HepG2 (cell line): ENCODE results near the gene TBX3. TPM values are rescaled to one million over a fixed set of nuclear protein-coding genes. Genes with fewer than 3 reads are reported as not detected.

Experiments used
- ATAC-seq: fragments of 200-7000 bp; cut with Tn5 transposase; 3 replicates; pipeline ENCODE4 v1.9.1; 2020; ENCODE audit warnings: mild to moderate bottlenecking, moderate library complexity
- BruUV-seq: library from RNA; stranded (reverse); fragments of 400-500 nt; replicated peaks from 2 replicates; lab custom pipeline; 2021; lab: Mats Ljungman, UMichigan
- CTCF ChIA-PET: fragments of 300-600 bp; formaldehyde crosslinking; extraction: SDS; loops from one replicate; lab custom pipeline; 2021; ENCODE audit warnings: low total read pairs, inconsistent platforms, low intra/inter-chr PET ratio; lab: Yijun Ruan, JAX
- POLR2A ChIA-PET: fragments of 350-600 bp; sonication (Branson Sonifier 250); formaldehyde crosslinking; loops from one replicate; lab custom pipeline; 2020; ENCODE audit warnings: antibody characterized with exemption, inconsistent platforms; lab: Yijun Ruan, JAX
- DNase-seq: peaks from one replicate; pipeline ENCODE4 v3.0.0-alpha.2; 2015; ENCODE audit warnings: low spot score
- FAIRE-seq: peaks from 3 replicates; lab custom pipeline; 2011; peaks lifted over from hg19 to GRCh38; lab: Jason Lieb, UNC
- H2AFZ ChIP-seq: one replicate; pipeline ENCODE4 v1.6.1; 2011; ENCODE audit warnings: low read length, inconsistent platforms
- H3K27ac ChIP-seq: fragments of 300-600 bp; 3 replicates; pipeline ENCODE4 v1.8.0; 2011; ENCODE audit warnings: mixed run types, mild to moderate bottlenecking, mixed read lengths, low read length, inconsistent platforms; ENCODE audit not compliant: insufficient read depth; ENCODE audit errors: extremely low read length
- H3K27me3 ChIP-seq, 2 experiments: fragments of 200-600 bp in 1 of 2; 2 replicates in 1 of 2; 3 replicates in 1 of 2; pipeline versions ENCODE4 v1.6.0 to v1.8.0; 2011; ENCODE audit warnings: low read length in 2 of 2, mild to moderate bottlenecking in 2 of 2, moderate library complexity in 2 of 2, inconsistent platforms in 1 of 2; ENCODE audit not compliant: insufficient read depth in 2 of 2, control insufficient read depth in 1 of 2
- H3K36me3 ChIP-seq, 2 experiments: fragments of 200-600 bp in 1 of 2; replicated peaks in 1 of 2; 2 replicates in 1 of 2; 3 replicates in 1 of 2; pipeline versions ENCODE4 v1.5.1 to v1.8.0; 2011; ENCODE audit warnings: low read length in 2 of 2, inconsistent platforms in 1 of 2; ENCODE audit not compliant: insufficient read depth in 2 of 2, control insufficient read depth in 1 of 2
- H3K4me1 ChIP-seq: 2 replicates; pipeline ENCODE4 v1.5.1; 2012; ENCODE audit warnings: low read length, inconsistent platforms; ENCODE audit not compliant: insufficient read depth
- H3K4me2 ChIP-seq: 2 replicates; pipeline ENCODE4 v1.6.0; 2011; ENCODE audit warnings: low read depth, low read length, inconsistent platforms
- H3K4me3 ChIP-seq, 3 experiments: fragments of 200-600 bp in 1 of 3; sonication (generic), shearing (Covaris generic) in 1 of 3; replicated peaks in 1 of 3; 2 replicates each; pipeline ENCODE4 v1.5.1; 2011 to 2016; ENCODE audit warnings: low read length in 3 of 3, inconsistent platforms in 2 of 3, low read depth in 2 of 3, mild to moderate bottlenecking in 2 of 3, control low read depth in 1 of 3, mixed read lengths in 1 of 3; ENCODE audit not compliant: insufficient read depth in 1 of 3
- H3K79me2 ChIP-seq: one replicate; pipeline ENCODE4 v1.6.1; 2011; ENCODE audit warnings: low read length, inconsistent platforms; ENCODE audit not compliant: insufficient read depth
- H3K9ac ChIP-seq: 2 replicates; pipeline ENCODE4 v1.6.0; 2011; ENCODE audit warnings: mild to moderate bottlenecking, low read depth, low read length, inconsistent platforms; ENCODE audit not compliant: insufficient read depth
- H3K9me3 ChIP-seq: 2 replicates; pipeline ENCODE4 v1.5.1; 2012; ENCODE audit warnings: mild to moderate bottlenecking, low read length
- H4K20me1 ChIP-seq: 2 replicates; pipeline ENCODE4 v1.6.0; 2011; ENCODE audit warnings: inconsistent platforms, mild to moderate bottlenecking, low read length, moderate library complexity; ENCODE audit not compliant: insufficient read depth
- MEF2D ChIP-seq: sonication (generic); formaldehyde crosslinking; IDR thresholded peaks from 2 replicates; pipeline ENCODE4 v1.5.1; 2020; ENCODE audit warnings: mild to moderate bottlenecking, missing genetic modification reagents
- NR1H2 ChIP-seq: sonication (generic); formaldehyde crosslinking; IDR thresholded peaks from 2 replicates; pipeline ENCODE4 v1.8.1; 2022; ENCODE audit warnings: low read depth, missing genetic modification reagents, borderline replicate concordance
- RXRB ChIP-seq: IDR thresholded peaks from 2 replicates; pipeline ENCODE4 v1.6.1; 2016; ENCODE audit warnings: borderline replicate concordance, missing genetic modification reagents, missing compliant biosample characterization
- SMYD3 ChIP-seq: sonication (generic); formaldehyde crosslinking; IDR thresholded peaks from 2 replicates; pipeline ENCODE4 v1.8.1; 2023; ENCODE audit warnings: mild to moderate bottlenecking, missing genetic modification reagents
- XBP1 ChIP-seq: sonication (generic); formaldehyde crosslinking; IDR thresholded peaks from 2 replicates; pipeline ENCODE4 v1.5.0; 2020; ENCODE audit warnings: missing genetic modification reagents
- ZBED4 ChIP-seq: sonication (generic); formaldehyde crosslinking; IDR thresholded peaks from 2 replicates; pipeline ENCODE4 v1.4.0; 2020; ENCODE audit warnings: missing genetic modification reagents, borderline replicate concordance
- ZBTB20 ChIP-seq: sonication (generic); formaldehyde crosslinking; IDR thresholded peaks from 2 replicates; pipeline ENCODE4 v1.8.1; 2023; ENCODE audit warnings: missing genetic modification reagents, low read depth, mild to moderate bottlenecking, borderline replicate concordance
- ZMAT3 ChIP-seq: sonication (generic); formaldehyde crosslinking; conservative IDR thresholded peaks from 2 replicates; pipeline ENCODE4 v1.7.0; 2021; ENCODE audit warnings: missing genetic modification reagents
- ZNF468 ChIP-seq: sonication (generic); formaldehyde crosslinking; IDR thresholded peaks from 2 replicates; pipeline ENCODE4 v1.8.0; 2022; ENCODE audit warnings: mild to moderate bottlenecking, moderate library complexity, missing genetic modification reagents
- ZNF484 ChIP-seq: sonication (generic); formaldehyde crosslinking; IDR thresholded peaks from 2 replicates; pipeline ENCODE4 v1.5.1; 2020; ENCODE audit warnings: mild to moderate bottlenecking, low read depth, missing genetic modification reagents, borderline replicate concordance
- ZNF562 ChIP-seq: sonication (generic); formaldehyde crosslinking; IDR thresholded peaks from 2 replicates; pipeline ENCODE4 v1.8.0; 2022; ENCODE audit warnings: missing genetic modification reagents, borderline replicate concordance
- ZNF619 ChIP-seq: sonication (generic); formaldehyde crosslinking; IDR thresholded peaks from 2 replicates; pipeline ENCODE4 v1.4.0; 2020; ENCODE audit warnings: mild to moderate bottlenecking, missing genetic modification reagents
- WGBS: methylation state at CpG from one replicate; pipeline ENCODE4 v1.1.6; 2017; ENCODE audit warnings: low lambda C conversion rate; 5-methylcytosine and 5-hydroxymethylcytosine counted together
- in situ Hi-C: cut with HindIII; loops from 2 replicates; pipeline ENCODE4 v1.10.0; 2017; ENCODE audit warnings: low pct_unique_long_range_greater_than_20kb; ENCODE audit not compliant: extremely low pct_ligation_motif_present
- intact Hi-C: fragments of 100-400 bp; cut with micrococcal nuclease; formaldehyde crosslinking; loops from one replicate; pipeline ENCODE4 v1.10.0; 2022; ENCODE audit not compliant: unreplicated experiment
- polyA plus RNA-seq, 8 experiments: library from polyadenylated mRNA; depleted of rRNA in 3 of 8; stranded (reverse) in 7 of 8; unstranded in 1 of 8; fragments of >200 nt; fragmentation: Illumina TruSeq in 4 of 8; extraction: Trizol in 4 of 8; gene quantifications; 2 replicates each; pipeline versions ENCODE4 v1.2.1 to v1.2.3, GENCODE V29; 2011 to 2016; ENCODE audit warnings: low read depth in 4 of 8, missing spikeins in 1 of 8, mixed read lengths in 1 of 8; ENCODE audit not compliant: insufficient read depth in 1 of 8
- total RNA-seq, 5 experiments: library from RNA; depleted of rRNA; stranded (reverse); fragments of >200 nt; fragmentation: Illumina TruSeq; extraction: Trizol; gene quantifications; 2 replicates each; pipeline ENCODE4 v1.2.3, GENCODE V29; 2016; ENCODE audit warnings: low read depth in 1 of 5
- TF ChIP-seq, protein P1 (sequence below): IDR thresholded peaks from 2 replicates; pipeline ENCODE4 v1.6.1; 2016; ENCODE audit warnings: missing compliant biosample characterization, missing genetic modification reagents, borderline replicate concordance

The TBX3 gene
- total and polyA plus RNA-seq, 2 of the 13 experiments (the other 11 are each of a cell fraction or from before 2014, with no cell fraction given) = 27.1 to 42.4 TPM

DNA sequence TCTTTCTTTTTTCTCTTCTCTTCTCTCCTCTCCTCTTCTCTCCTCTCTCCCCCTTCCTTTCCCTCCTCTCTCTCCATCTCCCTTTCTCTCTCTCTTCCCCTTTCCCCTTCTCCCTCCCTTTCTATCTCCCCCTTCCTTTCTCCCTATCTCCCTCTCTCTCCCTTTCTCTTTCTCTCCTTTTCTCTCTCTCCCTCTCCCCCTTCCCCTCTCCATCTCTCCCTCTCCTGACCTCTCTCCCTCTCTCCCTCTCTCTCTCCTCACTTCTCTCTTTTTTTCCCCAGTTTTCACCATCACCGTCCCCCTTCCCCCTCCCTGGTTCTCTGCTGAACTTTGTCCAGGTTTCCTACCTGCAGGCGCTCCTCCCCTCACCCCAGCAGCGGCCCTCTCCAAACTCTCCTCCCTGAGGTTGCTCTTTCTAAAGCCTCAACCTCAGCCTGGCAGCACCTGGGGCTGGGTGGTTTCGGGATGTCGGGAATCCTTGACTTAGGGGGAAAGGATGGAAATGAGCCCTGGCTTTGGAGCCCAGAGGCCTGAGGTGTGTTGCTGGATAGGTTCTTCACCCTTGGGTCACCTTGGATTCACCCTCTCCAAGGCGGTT lies 14.7 kb upstream of the TBX3 start (continued):
- TF ChIP-seq ZBED4 (CRISPR knock-in tag) (no peak), ZNF484 (CRISPR knock-in tag) (no peak), XBP1 (CRISPR knock-in tag) (no peak), RXRB (CRISPR knock-in tag) (no peak)

DNA sequence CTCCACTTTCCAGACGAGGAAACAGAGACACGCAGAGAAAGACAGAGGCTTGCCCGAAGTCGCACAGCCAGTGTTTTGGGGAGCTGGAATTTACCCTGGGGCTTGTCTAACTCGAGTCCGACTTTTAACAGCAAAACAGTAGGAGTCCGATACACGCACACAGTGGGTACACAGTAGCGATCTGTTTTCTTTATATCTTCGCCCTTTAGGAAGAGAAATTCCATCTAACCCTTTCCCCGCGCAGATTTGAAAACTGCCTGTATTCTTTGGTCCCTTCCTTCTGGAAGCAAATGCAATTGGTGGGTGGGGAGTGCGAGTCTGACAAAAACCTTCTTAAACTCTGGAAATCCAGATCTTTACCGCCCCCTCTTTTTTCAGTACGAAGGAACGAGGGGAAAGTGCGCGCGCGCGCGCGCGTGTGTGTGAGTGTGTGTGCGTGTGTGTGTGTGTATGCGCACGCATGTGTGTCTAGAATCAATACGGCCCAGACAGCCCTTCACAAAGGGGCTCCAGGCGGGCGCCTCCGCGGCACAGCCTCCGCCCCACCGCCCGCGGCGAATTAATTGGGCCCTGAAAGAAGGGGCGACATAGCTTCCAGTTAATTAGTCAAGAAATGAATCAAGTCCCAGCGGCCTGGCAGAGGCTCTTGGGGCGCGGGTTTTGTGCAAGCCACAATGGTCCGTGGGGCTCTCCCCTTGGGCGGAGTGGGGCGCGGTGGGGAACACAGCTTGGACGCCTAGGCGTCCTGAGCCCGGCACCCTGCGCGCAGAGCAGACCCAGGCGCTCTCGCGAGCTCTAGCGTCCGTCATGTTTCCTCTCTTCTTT lies 14.0 kb upstream of the TBX3 start:
- intact Hi-C loops (no loop called here), in situ Hi-C loops (no loop called here)
- CTCF ChIA-PET = no interaction called here
- no TSS peak for BruUV-seq
- Histone ChIP-seq H3K9ac (no peak overlapping the region), H2AFZ (no peak overlapping the region), H3K36me3 (no peaks in the 10 kb centered on the region), H4K20me1 (no peaks in the 10 kb centered on the region), H3K27me3 (no peaks in the 10 kb centered on the region), H3K79me2 (no peaks in the 10 kb centered on the region), H3K27ac (no peak overlapping the region), H3K4me2 (no peak overlapping the region), H3K4me3 (no peak overlapping the region), H3K9me3 (no peaks in the 10 kb centered on the region), H3K4me1 (peaks cover 21% of the 10 kb centered on the region)
- no peak for ATAC-seq
- no peak for DNase-seq
- no peak for FAIRE-seq
- POLR2A ChIA-PET = no interaction called here
- no peak for TF ChIP-seq ZNF619 (CRISPR knock-in tag)
- no peak for TF ChIP-seq NR1H2 (CRISPR knock-in tag)
- TF ChIP-seq ZBTB20 (CRISPR knock-in tag) = no peak
- TF ChIP-seq ZNF468 = no peak
- TF ChIP-seq SMYD3 (CRISPR knock-in tag) = no peak
- TF ChIP-seq MEF2D (CRISPR knock-in tag) = no peak
- no peak for TF ChIP-seq ZNF562 (CRISPR knock-in tag)
- TF ChIP-seq ZMAT3 = no peak
- TF ChIP-seq, protein P1, sequence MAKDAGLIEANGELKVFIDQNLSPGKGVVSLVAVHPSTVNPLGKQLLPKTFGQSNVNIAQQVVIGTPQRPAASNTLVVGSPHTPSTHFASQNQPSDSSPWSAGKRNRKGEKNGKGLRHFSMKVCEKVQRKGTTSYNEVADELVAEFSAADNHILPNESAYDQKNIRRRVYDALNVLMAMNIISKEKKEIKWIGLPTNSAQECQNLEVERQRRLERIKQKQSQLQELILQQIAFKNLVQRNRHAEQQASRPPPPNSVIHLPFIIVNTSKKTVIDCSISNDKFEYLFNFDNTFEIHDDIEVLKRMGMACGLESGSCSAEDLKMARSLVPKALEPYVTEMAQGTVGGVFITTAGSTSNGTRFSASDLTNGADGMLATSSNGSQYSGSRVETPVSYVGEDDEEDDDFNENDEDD (CRISPR knock-in tag) = no peak
- WGBS = 97% methylated on average over 55 of the region's 55 CpGs
